SH-SY5Y (cell line): ENCODE data around the gene DDX20.

Experiments used
- GATA2 ChIP-seq: IDR thresholded peaks from 2 replicates; pipeline ENCODE4 v1.6.1; 2011; ENCODE audit warnings: mild to moderate bottlenecking, low read depth, low read length
- GATA3 ChIP-seq: IDR thresholded peaks from 2 replicates; pipeline ENCODE4 v1.6.1; 2011; ENCODE audit warnings: low read depth, mild to moderate bottlenecking, low read length, moderate library complexity

Gene DDX20

DNA sequence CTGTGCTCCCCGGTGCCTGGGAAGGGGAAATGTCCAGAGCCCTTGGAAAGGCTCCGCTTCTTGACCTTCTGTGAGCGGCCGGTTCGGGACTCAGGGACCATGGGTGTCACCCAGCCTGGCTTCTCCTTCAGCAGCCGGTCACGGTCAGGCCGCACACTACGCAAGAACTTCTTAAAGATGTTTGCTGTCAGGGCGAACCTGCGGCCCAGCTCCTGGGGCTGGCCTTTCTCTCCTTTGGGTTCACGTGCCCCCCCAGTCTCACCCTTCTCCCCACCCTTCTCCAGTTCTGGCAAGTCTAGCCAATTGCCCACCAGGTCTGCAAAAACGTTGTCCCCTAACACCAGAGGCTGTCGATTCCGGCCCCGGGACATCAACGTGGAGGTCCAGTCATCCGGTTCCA lies 28.6 kb upstream of the DDX20 start:
- TF ChIP-seq GATA3 (no peak), GATA2 (no peak)

DNA sequence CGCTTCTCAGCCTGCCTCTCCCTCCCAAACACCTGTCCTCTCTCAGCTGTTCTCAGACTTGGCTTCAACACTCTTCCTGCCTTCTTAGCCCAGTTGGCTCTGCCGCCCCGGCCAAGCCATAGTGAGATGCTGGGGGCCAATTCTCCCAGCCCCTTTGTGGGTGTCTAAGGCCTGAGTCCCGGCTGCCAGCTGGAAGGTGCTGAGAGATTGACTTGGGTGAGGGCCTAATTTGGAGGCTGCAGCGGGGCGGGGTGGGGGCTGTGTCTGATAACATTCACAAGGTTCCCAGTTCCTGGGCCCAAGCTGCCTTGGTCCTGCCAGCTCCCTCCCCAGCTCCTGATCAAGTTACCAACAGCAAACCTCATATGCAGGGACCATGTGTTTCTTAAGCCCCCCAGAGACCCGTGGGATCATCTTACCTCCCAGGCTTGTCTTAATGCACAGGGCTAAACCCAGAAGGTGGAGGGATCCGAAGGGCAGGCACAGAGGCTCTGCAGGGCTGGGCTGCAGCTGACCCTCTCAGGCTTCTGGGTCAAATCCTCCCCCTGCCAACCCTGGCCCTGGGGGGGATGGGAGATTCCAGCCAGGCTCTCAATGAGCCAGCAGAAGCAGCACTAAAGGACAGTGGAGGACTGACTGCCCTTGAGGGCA lies 26.3 kb upstream of the DDX20 start:
- TF ChIP-seq GATA2, result no peak
- no peak for TF ChIP-seq GATA3

DNA sequence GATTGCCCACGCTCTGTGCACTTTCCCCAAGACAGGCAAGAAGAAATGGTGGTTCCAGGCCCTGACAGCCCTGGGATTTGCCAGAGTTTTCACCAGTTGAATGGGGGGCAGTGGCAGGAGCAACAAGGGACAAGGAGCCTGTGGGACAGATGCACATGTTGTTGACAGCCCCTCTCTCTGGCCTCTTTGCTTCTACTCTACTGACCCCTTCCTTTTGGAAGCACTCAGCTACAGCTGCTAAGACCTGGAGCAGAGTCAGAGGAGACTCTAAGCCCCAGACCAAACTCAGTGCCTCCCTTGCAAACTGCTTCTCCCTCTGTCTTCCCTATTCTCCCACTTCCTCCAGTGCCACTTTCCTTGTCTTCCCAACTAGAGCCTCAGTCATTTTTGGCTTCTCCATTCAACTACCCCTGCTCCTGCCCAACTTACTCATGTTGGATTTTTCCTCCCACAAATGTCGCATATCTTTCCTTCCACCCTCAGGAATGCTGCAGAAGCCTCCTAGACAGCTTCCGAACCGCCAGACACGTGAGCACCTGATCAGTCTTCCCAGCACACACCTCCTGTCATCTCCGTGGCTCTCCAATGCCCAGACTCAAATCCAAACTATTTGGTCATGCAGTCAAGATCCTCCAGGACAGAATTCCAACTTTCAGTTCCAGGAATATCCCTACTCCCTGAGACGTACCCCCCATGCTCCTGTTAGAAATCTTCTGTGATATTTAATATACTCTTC lies 25.6 kb upstream of the DDX20 start:
- no peak for TF ChIP-seq GATA3
- no peak for TF ChIP-seq GATA2

DNA sequence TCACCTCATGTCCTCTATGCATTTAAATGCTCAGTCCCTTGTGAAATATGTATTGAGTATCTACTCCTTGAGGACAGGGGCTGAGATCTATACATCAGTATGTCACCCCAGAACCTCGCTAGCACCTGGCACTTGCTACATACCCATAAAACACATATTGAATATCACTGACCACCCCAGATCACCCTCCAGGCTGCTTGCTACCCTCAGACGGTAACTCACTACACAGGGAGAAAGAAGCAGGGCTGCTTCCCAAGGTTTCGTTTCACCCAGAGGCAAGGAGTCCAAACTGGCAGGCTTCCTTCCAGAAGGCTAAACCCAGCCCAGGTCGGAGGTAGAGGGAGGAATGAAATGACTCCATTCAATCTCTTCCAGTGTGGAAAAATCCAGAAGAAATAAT lies 25.0 kb upstream of the DDX20 start:
- no peak for TF ChIP-seq GATA3
- no peak for TF ChIP-seq GATA2

DNA sequence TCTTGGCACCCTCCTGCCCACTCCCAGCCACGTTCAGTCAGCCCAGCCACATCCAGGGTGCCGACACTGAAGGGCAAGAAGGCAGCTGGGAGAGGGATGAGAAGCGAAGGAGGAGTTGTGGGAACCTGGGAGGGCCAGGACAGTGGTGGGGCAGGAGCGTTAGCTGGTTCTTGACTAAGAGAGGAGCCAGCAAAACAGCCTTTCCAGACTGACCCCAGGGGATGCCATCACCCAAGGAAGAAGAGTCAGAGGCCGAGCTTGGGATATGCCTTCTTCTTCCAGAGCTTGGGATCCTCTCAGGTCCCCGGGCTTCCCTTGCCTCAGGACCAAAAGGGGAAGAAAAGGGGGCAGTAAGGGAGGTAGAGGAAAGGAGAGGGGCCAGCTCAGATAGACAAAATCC lies 23.7 kb upstream of the DDX20 start:
- TF ChIP-seq GATA2, result no peak
- no peak for TF ChIP-seq GATA3

DNA sequence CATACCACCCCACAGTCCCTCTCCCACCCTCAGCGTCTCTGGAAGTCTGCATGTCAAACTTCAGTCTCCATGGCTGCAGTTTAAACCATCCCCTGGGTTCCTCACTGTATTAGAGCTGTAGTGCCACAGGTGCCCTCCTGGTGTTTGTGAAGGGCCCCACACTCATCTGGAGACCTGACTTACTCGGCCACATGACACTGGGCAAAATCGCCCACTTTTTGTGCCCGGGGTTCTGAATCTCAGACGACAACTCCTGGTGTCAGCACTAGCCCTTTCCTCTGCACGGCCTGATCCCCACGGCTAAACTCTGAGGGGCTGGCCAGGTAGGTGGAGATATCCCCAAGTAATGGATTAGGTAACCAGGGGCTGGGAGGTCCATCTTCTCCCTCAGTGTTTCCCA lies 23.0 kb upstream of the DDX20 start:
- TF ChIP-seq GATA2, result no peak
- TF ChIP-seq GATA3, result no peak

DNA sequence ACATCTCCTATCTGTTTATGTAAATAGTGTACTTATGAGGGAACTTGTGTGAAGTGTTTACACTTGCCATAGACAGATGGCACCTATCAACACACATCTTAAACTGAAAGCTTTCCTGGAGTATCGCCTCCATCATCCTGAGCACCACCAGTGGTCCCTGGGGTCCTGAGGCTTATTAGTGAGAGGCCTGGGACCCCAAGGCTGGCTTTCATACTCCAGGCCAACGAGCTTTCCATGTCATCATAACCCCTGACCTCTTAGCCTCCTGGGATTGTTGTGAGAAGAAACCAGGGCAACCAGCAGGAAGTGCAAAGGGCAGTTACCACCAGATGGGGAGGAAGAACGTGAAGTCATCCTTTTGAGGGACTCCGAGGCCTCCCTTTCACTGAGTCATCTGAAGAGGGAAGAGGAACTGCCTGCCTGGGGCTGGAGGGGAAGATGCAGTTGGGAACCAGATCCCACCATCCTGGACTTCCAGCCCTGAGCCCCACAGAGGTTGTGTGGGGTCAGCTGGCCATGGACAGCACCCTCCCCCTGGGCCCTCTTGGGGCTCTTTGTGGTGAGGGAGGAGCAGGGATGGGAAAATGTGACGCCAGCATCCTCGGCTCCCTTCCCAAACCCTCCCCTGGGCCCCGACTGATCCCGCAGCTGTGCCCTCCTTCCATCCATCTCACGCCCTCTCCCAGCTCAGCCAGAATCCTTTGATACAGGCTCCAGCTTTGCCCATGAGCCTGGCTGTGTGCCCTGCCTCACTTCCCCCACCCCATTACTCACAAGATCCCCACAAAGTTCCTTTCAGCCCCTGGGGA lies 22.3 kb upstream of the DDX20 start:
- TF ChIP-seq GATA2, result no peak

DNA sequence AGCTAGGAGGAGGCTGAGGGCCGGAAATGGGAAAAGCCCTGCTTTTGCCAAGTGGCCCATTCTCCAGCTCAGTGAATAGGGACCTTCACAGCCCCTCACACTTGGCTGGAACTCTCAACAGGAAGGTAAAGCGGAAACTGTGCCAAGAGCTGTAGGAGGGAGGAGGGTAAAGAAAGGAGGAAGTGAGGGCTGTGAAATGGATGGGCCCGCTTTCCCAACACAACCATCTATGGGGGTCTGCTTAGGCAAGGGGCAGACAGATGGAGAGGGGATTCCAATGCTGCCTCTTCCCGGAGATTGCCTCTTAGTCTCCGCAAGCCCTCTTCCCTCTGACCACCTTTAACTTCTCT lies 21.7 kb upstream of the DDX20 start:
- no peak for TF ChIP-seq GATA2

DNA sequence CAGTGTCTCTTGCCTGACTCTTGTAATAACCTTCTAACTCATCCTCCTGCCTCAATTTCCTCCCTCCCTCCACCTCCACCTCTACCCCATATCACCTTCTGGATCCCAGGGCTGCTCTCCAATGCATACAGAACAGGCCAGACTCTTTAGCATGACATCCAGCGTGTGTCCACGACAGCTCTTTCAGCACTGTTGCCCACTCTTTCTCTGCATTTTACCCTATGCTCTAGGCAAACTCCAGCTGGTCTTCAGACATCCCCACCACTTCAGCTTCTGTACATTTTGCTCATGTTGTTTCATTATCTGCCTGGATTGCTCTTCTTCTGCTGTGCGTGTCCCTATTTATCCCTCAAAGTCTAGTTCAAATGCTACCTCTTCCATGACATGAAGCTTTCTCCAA lies 21.3 kb upstream of the DDX20 start:
- TF ChIP-seq GATA2 (no peak), GATA3 (no peak)

DNA sequence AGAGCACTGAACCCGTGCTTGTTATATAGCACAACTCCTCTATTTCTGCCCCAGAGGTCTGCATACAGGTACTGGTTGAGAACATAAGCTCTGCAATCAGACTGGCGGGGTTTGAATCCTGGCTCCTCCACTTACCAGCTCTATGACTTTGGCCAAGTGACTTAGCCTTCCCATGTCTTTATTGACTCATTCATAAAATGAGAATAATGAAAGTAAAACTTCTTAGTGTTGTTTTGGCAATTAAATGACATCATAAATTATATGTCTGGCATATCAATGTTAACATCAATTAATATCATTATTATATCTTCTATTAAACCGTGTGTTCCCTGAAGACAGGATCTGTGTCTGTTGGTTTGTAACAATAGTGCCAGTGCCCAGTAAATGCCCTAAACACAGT lies 20.8 kb upstream of the DDX20 start:
- TF ChIP-seq GATA2 (no peak), GATA3 (no peak)

DNA sequence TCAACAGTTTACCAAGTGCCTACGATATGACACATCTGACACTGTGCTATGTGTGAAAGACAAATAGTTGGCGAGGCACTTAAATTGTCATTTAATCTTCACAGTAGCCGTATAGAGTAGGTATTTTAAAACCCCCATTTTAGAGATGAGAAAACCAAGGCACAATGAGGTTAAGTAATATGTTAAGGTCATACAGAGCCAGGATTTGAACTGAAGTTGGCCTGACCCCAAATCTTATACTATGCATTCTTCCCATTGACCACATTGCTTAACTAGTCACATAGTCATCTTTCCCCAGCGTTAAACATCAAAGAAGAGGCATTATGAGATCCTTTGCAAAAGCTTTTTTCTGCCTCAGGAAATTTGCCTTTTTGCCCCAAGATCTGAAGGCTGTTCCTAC lies 20.4 kb upstream of the DDX20 start:
- TF ChIP-seq GATA2, result no peak
- no peak for TF ChIP-seq GATA3

DNA sequence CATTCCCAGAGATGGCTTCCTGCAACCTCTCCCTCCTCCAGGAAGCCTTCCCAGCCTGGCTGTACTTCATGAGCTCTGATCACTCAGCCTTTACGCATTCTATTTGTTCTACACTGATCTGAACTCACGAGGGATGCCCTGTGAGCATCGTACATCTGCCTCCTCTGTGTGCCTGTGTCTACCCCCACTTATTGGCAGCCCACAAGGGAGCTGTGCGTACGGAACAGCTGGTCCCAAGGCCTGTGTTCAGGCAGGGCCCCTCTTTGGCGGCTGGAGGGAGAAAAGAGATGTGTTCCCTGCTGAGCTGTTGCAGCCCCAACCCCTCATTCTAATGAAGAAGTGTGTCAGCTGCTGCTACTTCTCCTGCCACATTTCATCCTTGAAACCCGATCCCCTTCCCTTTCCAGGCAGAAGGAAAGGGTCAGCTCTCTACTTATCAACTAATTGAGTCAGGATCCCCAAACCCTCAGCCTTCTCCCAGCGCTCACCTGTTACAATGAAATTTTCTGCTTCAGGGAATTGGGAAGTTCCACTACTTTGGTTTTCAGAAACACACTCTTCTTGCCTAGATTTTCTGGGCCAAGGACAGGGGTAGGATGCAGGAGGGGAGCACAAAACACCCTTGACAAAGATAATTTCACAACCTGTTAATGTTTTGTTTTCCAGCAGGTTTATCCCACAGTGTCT lies 19.7 kb upstream of the DDX20 start:
- no peak for TF ChIP-seq GATA2
- no peak for TF ChIP-seq GATA3

DNA sequence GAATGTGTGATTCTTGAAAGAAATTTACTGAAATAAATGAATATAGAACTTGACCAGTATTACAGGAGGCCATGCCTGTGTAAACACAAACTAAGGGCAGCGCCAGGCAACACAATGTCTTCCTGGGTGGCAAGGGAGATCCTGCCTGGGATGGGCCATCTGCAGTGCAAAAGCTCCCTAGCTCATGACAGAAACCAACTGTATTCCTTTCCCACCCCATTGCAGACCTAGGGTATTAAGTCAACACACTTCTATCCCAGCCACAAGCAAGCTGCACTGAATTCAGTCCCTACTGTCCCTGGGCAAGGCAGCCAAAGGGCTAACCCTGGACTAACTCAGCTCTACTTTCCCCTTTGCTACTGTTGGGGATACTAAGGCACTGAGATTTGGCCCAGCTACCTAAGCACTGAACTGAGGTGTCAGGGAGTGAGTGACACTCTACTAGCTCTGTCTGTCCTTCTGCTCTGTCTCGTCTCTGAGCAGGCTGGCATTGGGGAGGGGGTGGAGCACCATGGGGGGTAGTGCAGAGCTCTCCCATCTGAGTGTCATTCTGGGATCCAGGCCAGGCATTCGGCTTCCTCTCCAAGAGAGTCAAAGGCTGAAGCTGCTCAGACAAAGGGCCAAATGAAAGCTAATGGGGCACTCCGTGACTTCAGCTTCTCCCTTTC lies 19.0 kb upstream of the DDX20 start:
- TF ChIP-seq GATA2 (no peak), GATA3 (no peak)

DNA sequence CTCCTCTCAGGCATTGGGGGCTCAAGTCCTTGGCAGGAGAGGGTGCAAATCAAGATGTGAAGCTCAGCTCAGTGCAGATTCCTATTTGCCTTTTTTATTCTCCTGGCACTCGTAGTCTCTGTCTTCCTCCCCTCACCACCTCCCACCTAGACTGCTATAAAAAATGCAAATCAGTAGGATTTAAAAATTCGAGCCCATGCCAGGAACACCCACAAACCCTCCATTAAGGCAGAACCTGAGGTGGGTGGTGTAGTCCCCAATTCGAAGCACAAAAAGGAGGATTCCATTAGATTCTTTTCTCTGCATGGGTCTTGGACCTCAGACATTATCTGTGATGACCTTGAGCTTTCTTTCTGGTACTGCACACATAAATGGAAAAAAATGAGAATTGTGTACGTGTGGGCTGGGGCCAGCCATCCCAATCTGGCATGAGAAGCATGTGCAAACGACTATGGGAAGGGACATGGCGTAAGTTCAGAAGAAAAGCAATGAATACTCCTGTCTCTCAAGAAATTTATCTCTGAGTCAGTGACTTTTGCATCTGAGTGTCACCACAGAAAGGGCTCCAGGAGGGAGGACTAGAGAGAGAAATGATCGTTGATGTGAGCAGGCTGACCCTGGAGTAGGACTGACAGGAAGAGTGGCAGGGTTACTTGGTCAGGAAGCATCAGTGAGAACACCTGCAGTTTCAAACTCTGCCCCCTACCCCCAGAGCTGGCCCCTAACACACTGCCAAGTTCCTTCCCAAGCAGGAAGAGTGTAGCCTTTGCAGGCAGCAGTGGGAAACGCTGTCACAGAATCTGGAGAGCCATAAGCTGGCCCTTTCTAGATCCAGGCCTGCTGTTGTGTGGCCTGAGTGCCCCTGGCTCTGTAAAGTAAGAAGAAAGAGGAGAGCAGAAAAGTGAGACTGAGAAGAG lies 18.2 kb upstream of the DDX20 start:
- no peak for TF ChIP-seq GATA2
- no peak for TF ChIP-seq GATA3
